B cell (primary cell): ENCODE results near the gene SMARCA4.

Experiments used
- EZH2 ChIP-seq: IDR thresholded peaks from 2 replicates; pipeline ENCODE4 v1.6.1; 2012; ENCODE audit warnings: borderline replicate concordance, low read depth, mild to moderate bottlenecking, moderate library complexity, low read length; ENCODE audit not compliant: insufficient read depth, poor library complexity, severe bottlenecking
- TF ChIP-seq, protein P1 (sequence below): fragments of 200-600 bp; IDR thresholded peaks from one replicate; pipeline ENCODE4 v1.8.0; 2022; ENCODE audit warnings: antibody characterized with exemption, mild to moderate bottlenecking

DNA sequence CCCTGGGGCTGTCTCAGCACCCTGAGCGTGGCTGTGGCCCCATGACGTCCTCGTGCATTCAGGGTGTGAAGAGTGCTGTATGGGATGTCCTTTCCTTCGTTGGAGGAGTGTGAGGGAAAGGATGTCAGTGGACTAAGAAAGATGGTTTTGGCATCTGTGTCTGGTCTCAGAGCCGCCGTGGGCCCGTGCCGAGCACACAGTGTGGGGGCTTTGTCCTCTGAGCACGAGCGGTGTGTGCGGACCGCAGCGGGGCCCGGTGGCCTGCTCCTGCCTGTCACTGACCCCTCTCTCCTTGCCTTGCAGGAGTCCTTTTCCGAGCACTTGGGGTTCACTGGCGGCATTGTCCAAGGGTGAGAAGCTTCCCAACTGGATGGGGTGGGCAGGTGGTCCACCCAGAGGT lies 65.2 kb downstream of the SMARCA4 start:
- no peak for TF ChIP-seq EZH2
- TF ChIP-seq, protein P1, sequence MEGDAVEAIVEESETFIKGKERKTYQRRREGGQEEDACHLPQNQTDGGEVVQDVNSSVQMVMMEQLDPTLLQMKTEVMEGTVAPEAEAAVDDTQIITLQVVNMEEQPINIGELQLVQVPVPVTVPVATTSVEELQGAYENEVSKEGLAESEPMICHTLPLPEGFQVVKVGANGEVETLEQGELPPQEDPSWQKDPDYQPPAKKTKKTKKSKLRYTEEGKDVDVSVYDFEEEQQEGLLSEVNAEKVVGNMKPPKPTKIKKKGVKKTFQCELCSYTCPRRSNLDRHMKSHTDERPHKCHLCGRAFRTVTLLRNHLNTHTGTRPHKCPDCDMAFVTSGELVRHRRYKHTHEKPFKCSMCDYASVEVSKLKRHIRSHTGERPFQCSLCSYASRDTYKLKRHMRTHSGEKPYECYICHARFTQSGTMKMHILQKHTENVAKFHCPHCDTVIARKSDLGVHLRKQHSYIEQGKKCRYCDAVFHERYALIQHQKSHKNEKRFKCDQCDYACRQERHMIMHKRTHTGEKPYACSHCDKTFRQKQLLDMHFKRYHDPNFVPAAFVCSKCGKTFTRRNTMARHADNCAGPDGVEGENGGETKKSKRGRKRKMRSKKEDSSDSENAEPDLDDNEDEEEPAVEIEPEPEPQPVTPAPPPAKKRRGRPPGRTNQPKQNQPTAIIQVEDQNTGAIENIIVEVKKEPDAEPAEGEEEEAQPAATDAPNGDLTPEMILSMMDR: no peak
